Measurements from ENCODE around the gene MYF5. TPM values are rescaled to one million over a fixed set of nuclear protein-coding genes. Genes with fewer than 3 reads are reported as not detected.
A peak's percentile ranks its signal among the peaks of the same experiment; 100 is the strongest.
"Not testable (repeated sequence)": the region's sequence is repeated elsewhere in the genome, so short reads cannot be mapped to it uniquely, and the experiment has no call there.

The MYF5 gene
- polyA plus RNA-seq (2013, experiment 1 of 2): not detected
- polyA plus RNA-seq (2013, experiment 2 of 2): not detected

DNA sequence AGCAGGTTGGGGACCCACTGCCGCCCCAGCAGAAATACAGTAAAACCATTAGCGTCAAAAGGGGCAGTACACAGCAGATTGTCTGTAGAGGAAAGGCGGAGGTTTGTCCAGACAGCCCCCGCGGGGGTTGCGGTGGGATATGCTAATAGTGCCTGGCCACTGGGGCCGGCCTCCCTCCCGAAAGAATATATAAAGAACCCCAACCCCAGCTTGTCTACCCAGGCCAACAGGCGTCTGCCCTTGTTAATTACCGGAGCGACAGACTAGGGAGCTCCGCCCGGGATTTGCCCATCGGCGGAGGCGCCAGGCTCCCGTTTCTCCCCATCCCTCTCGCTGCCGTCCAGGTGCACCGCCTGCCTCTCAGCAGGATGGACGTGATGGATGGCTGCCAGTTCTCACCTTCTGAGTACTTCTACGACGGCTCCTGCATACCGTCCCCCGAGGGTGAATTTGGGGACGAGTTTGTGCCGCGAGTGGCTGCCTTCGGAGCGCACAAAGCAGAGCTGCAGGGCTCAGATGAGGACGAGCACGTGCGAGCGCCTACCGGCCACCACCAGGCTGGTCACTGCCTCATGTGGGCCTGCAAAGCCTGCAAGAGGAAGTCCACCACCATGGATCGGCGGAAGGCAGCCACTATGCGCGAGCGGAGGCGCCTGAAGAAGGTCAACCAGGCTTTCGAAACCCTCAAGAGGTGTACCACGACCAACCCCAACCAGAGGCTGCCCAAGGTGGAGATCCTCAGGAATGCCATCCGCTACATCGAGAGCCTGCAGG, at the start of gene MYF5:
MYF5 (plus strand) TSS at position 217 of the 774 bp plus-strand sequence; CDS start at position 369, 152 bp downstream.
- no peak within 1 kb of the TSS for H3K4me3 ChIP-seq (ENCODE audit: low read length)
- H3K9ac ChIP-seq (ENCODE audit: low read depth, low read length): no peak within 1 kb of the TSS
- peaks cover 65% of the 10 kb centered on the region for H3K27me3 ChIP-seq (ENCODE audit: insufficient read depth, low read length)
- 94% methylated on average over 45 of the region's 45 CpGs for WGBS
- no peak within 1 kb of the TSS for H3K27ac ChIP-seq (ENCODE audit: low read depth, low read length)
- no peaks in the 10 kb centered on the region for H3K36me3 ChIP-seq (ENCODE audit: insufficient read depth, low read length)
- H3K9me3 ChIP-seq (ENCODE audit: insufficient read depth, low read depth, low read length): no peaks in the 10 kb centered on the region
- peaks cover 36% of the 10 kb centered on the region for H3K4me1 ChIP-seq (ENCODE audit: insufficient read depth, low read length)

DNA sequence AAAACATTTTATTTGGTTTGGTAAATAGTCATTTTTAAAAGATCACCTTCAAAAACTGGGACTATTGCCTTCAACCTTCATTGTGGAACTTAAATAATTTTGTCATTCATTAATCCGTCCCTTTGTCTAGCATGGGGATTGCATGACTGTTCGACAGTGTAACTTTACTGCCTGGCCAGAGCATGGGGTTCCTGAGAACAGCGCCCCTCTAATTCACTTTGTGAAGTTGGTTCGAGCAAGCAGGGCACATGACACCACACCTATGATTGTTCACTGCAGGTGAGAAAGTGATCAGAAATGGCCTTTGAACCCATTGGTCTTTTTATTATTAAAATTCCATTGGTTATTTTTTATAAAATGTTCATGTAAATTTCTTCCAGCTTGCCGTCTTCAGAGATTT, 46.5 kb upstream of the MYF5 start:
- Histone ChIP-seq H3K27me3 (ENCODE audit: insufficient read depth, low read length) (no peaks in the 10 kb centered on the region), H3K27ac (ENCODE audit: low read depth, low read length) (no peak overlapping the region)
- 83% methylated on average over 5 of the region's 5 CpGs for WGBS

DNA sequence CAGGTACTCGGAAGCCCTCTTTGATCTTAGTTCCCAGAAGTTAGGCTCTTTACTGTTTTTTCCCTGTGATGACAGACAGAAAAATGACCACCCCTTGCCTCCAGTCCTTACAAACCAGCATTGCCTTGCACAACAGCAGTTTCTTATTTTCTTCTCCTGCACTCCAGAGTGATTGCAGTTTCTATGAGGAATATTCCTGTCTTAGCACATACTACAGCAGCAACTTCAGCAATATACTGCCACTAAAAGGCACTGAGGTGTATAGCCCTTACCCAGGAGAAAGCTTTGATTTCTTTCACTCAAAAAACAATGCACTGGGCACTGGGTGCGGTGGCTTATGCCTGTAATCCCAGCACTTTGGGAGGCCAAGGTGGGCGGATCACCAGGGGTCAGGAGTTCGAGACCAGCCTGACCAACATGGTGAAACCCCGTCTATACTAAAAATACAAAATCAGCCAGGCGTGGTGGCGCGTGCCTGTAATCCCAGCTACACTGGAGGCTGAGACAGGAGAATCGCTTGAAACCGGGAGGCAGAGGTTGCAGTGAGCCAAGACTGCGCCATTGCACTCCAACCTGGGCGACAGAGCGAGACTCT, 40.6 kb upstream of the MYF5 start:
- not testable (repeated sequence) for H3K9ac ChIP-seq (ENCODE audit: low read depth, low read length); H3K4me1 ChIP-seq (ENCODE audit: insufficient read depth, low read length); H3K27ac ChIP-seq (ENCODE audit: low read depth, low read length); H3K4me3 ChIP-seq (ENCODE audit: low read length); H3K27me3 ChIP-seq (ENCODE audit: insufficient read depth, low read length); H3K36me3 ChIP-seq (ENCODE audit: insufficient read depth, low read length); H3K9me3 ChIP-seq (ENCODE audit: insufficient read depth, low read depth, low read length)
- 94% methylated on average over 13 of the region's 13 CpGs for WGBS

More for the DNA sequence above, 46.5 kb upstream of the MYF5 start:
- H3K4me3 ChIP-seq (ENCODE audit: low read length): no peak overlapping the region
- H3K9ac ChIP-seq (ENCODE audit: low read depth, low read length): no peak overlapping the region
- no peaks in the 10 kb centered on the region for H3K9me3 ChIP-seq (ENCODE audit: insufficient read depth, low read depth, low read length)
- no peaks in the 10 kb centered on the region for H3K4me1 ChIP-seq (ENCODE audit: insufficient read depth, low read length)
- no peaks in the 10 kb centered on the region for H3K36me3 ChIP-seq (ENCODE audit: insufficient read depth, low read length)

DNA sequence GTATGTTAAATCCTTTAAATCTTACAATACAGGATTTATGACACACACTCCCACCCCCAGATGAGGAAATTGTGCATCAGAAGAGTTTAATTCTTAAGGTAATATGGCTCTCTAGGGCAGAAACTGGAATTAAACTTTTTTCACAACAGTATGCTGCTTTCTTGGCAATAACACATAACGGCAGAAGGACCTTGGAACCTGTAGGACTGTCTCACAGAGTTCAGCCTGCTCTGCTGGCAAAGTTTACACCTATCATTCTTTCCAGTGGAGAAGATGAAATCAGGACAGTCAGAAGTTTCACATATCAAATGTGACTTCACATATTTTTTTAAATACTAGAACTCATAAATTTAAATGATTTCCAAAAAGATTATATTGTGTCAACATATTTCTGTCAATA, 39.9 kb upstream of the MYF5 start:
- Histone ChIP-seq H3K4me1 (ENCODE audit: insufficient read depth, low read length) (peaks cover 4% of the 10 kb centered on the region), H3K4me3 (ENCODE audit: low read length) (no peak overlapping the region), H3K36me3 (ENCODE audit: insufficient read depth, low read length) (no peaks in the 10 kb centered on the region), H3K9ac (ENCODE audit: low read depth, low read length) (no peak overlapping the region), H3K27ac (ENCODE audit: low read depth, low read length) (no peak overlapping the region), H3K9me3 (ENCODE audit: insufficient read depth, low read depth, low read length) (no peaks in the 10 kb centered on the region), H3K27me3 (ENCODE audit: insufficient read depth, low read length) (no peaks in the 10 kb centered on the region)
- 98% methylated on average over 1 of the region's 1 CpG for WGBS

DNA sequence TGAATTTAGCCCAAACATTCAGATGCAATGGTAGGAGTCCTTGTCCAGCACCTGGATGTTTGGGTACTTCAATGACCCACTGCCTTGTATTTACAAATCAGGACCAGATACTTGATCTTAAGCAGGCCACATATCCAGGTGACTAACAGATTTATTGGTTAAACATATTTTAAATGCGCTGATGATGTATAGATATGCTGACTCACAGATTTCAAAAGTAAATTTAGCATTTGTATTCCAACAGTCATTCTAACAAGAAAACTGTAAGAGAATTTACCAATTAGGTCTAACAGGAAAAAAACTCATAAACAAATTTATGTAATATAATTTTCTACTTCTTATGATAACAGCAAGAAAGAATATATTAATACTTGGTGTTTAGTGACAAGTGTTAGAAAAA, 38.7 kb upstream of the MYF5 start:
- Histone ChIP-seq H3K27ac (ENCODE audit: low read depth, low read length) (no peak overlapping the region), H3K9ac (ENCODE audit: low read depth, low read length) (no peak overlapping the region), H3K4me1 (ENCODE audit: insufficient read depth, low read length) (peaks cover 5% of the 10 kb centered on the region), H3K27me3 (ENCODE audit: insufficient read depth, low read length) (no peaks in the 10 kb centered on the region), H3K36me3 (ENCODE audit: insufficient read depth, low read length) (no peaks in the 10 kb centered on the region), H3K4me3 (ENCODE audit: low read length) (no peak overlapping the region), H3K9me3 (ENCODE audit: insufficient read depth, low read depth, low read length) (no peaks in the 10 kb centered on the region)
- no CpG with 5 or more reads among the region's 1 CpG for WGBS

DNA sequence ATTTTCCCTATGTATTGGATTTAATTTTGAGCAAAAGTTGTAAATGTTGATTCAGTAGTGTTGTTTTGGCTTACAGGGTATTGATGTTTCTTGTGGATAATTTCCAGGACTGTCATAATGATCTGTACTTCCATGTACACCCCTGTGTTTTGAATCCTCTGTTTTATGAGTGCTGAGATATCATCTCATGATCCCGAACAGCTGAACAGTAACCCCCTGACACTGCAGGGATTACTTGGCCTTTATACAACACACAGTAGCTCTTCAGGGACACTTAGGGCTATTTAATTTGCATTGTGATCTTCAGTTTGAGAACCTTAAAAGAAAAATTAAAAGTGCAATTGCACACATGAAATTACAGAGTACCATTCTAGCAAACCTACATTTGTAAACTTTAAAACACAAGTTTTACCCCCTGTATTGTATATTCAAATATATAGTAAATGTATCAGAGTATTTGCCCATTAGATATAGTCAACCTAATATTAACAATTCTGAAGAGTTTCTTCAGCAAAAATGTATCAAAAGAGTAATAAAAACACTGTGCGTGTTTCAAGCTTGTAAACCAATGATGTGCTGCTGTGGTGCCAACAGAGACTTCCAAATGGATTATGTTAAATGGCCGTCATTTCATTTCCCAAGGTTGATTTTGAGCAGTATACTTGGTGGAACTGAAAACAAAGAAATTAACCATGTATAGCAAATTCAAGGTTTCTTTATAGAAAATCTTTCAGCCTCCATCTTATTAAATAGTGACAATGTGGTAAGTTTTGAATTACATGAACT, 37.2 kb upstream of the MYF5 start:
- no peaks in the 10 kb centered on the region for H3K27me3 ChIP-seq (ENCODE audit: insufficient read depth, low read length)

DNA sequence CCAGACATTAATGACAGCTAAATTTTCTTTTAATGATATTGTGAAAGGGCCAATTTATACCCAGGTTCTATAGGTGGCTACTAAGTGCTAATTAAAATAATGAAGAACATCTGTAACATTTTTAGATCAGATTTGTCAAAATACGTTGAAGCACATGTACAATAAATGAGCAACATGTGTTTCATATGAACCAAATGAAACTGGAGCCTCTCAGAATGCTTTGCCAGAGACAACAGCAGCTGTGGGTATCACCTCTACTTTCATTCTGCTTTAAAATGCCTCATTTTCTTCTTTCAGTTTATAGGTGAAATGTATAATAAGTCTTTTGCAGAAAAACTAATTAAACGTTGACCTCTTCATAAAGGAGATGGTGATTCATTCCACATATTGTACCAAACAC, 35.4 kb upstream of the MYF5 start:
- H3K27me3 ChIP-seq (ENCODE audit: insufficient read depth, low read length): no peaks in the 10 kb centered on the region
- H3K9ac ChIP-seq (ENCODE audit: low read depth, low read length): no peak overlapping the region
- no peaks in the 10 kb centered on the region for H3K36me3 ChIP-seq (ENCODE audit: insufficient read depth, low read length)
- no peak overlapping the region for H3K4me3 ChIP-seq (ENCODE audit: low read length)
- WGBS: 100% methylated on average over 1 of the region's 2 CpGs
- H3K9me3 ChIP-seq (ENCODE audit: insufficient read depth, low read depth, low read length): no peaks in the 10 kb centered on the region
- no peak overlapping the region for H3K27ac ChIP-seq (ENCODE audit: low read depth, low read length)
- peaks cover 24% of the 10 kb centered on the region for H3K4me1 ChIP-seq (ENCODE audit: insufficient read depth, low read length)

More for the DNA sequence above, 37.2 kb upstream of the MYF5 start:
- Histone ChIP-seq H3K4me3 (ENCODE audit: low read length) (no peak overlapping the region), H3K27ac (ENCODE audit: low read depth, low read length) (no peak overlapping the region), H3K4me1 (ENCODE audit: insufficient read depth, low read length) (peaks cover 17% of the 10 kb centered on the region), H3K9me3 (ENCODE audit: insufficient read depth, low read depth, low read length) (no peaks in the 10 kb centered on the region), H3K36me3 (ENCODE audit: insufficient read depth, low read length) (no peaks in the 10 kb centered on the region), H3K9ac (ENCODE audit: low read depth, low read length) (no peak overlapping the region)
- 96% methylated on average over 3 of the region's 3 CpGs for WGBS

DNA sequence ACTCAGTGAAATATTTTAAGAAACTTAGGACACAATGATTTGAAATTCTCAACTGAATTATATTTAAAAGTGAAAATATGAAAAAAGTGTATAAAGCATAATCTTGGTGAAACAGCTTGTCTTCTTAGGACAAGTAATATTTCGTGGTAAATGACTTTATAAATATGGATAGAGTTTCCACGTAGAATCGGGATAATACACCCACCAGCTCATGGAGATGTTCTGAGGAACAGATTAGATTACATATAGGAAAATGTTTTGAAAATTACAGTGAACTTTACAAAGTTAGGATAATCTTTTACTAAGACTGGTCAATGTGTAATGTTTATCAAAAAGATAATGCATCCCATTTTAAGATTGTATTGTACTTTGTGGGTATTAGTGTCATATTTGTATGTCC, 34.9 kb upstream of the MYF5 start:
- Histone ChIP-seq H3K36me3 (ENCODE audit: insufficient read depth, low read length) (no peaks in the 10 kb centered on the region), H3K27ac (ENCODE audit: low read depth, low read length) (no peak overlapping the region), H3K4me1 (ENCODE audit: insufficient read depth, low read length) (peaks cover 24% of the 10 kb centered on the region), H3K27me3 (ENCODE audit: insufficient read depth, low read length) (no peaks in the 10 kb centered on the region), H3K9ac (ENCODE audit: low read depth, low read length) (no peak overlapping the region), H3K9me3 (ENCODE audit: insufficient read depth, low read depth, low read length) (no peaks in the 10 kb centered on the region), H3K4me3 (ENCODE audit: low read length) (no peak overlapping the region)
- 96% methylated on average over 3 of the region's 3 CpGs for WGBS

DNA sequence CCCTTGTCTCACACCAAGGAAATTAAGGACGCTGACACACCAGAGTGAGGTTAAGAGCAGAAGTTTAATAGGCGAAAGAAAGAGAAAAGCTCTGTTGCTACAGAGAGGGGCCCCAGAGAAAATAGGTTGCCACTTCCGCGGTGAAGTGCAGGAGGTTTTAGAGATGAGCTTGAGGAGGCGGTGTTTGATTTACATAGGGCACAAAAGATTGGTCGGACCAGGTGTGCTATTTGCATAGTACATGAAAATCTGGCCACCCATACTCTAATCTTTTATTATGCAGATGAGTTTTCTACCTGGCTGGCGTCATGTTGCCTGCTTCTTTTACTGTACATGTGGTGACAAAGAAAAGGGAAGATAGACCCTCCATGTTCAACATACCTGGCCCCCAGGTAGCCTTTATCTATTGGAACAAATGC, 32.6 kb upstream of the MYF5 start:
- H3K9me3 ChIP-seq (ENCODE audit: insufficient read depth, low read depth, low read length): no peaks in the 10 kb centered on the region
- H3K4me1 ChIP-seq (ENCODE audit: insufficient read depth, low read length): peaks cover 24% of the 10 kb centered on the region
- H3K36me3 ChIP-seq (ENCODE audit: insufficient read depth, low read length): no peaks in the 10 kb centered on the region
- WGBS: 20% methylated on average over 7 of the region's 7 CpGs
- H3K27ac ChIP-seq (ENCODE audit: low read depth, low read length): peak overlapping the region; percentile 90
- H3K4me3 ChIP-seq (ENCODE audit: low read length): peak overlapping the region; percentile 35
- no peaks in the 10 kb centered on the region for H3K27me3 ChIP-seq (ENCODE audit: insufficient read depth, low read length)
- H3K9ac ChIP-seq (ENCODE audit: low read depth, low read length): peak overlapping the region; percentile 64

DNA sequence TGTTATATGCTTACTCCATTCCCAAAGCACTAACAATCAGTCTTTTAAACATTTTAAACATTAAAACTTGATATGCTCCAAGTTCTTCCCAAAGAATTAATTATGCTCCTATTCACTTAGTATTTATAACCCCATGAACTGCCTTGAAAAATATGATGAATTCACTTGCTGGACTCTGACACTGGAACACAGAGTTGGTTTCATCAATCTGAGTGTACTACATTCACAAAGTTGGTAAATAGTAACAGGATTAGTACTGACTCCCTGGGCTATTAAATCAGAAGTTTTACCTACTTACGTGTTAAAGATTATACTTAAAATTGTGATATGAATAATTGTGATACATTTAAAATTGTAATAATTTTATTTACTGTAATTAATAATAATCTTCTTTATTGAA, 26.6 kb upstream of the MYF5 start:
- H3K36me3 ChIP-seq (ENCODE audit: insufficient read depth, low read length): no peaks in the 10 kb centered on the region
- H3K27ac ChIP-seq (ENCODE audit: low read depth, low read length): no peak overlapping the region
- no CpG with 5 or more reads among the region's 1 CpG for WGBS

DNA sequence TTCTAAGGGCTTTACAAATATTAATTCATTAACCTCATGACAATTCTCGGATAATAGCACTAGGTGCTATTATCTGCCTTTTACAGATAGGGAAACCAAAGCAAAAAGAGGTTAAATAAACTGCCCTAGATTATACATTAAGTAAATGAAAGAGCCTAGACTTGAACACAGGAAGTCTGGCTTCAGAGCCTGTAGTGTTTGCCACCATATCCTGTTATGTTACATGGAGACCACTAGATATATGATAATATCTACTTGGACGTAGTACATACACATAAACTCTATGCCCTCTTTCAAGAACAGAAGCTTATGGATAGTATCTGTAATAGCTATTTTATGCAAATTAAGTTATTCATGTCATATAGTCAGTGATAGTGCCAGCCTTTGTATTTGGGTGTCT, 26.2 kb upstream of the MYF5 start:
- no peaks in the 10 kb centered on the region for H3K36me3 ChIP-seq (ENCODE audit: insufficient read depth, low read length)
- H3K27me3 ChIP-seq (ENCODE audit: insufficient read depth, low read length): no peaks in the 10 kb centered on the region
- H3K4me1 ChIP-seq (ENCODE audit: insufficient read depth, low read length): peaks cover 2% of the 10 kb centered on the region; the same call in 1 of the 2 replicates
- H3K9ac ChIP-seq (ENCODE audit: low read depth, low read length): no peak overlapping the region
- H3K9me3 ChIP-seq (ENCODE audit: insufficient read depth, low read depth, low read length): no peaks in the 10 kb centered on the region
- no peak overlapping the region for H3K27ac ChIP-seq (ENCODE audit: low read depth, low read length)
- WGBS: 86% methylated on average over 1 of the region's 2 CpGs
- H3K4me3 ChIP-seq (ENCODE audit: low read length): no peak overlapping the region

More for the DNA sequence above, 26.6 kb upstream of the MYF5 start:
- Histone ChIP-seq H3K4me3 (ENCODE audit: low read length) (no peak overlapping the region), H3K4me1 (ENCODE audit: insufficient read depth, low read length) (peaks cover 6% of the 10 kb centered on the region; the same call in 1 of the 2 replicates), H3K9ac (ENCODE audit: low read depth, low read length) (no peak overlapping the region), H3K27me3 (ENCODE audit: insufficient read depth, low read length) (no peaks in the 10 kb centered on the region), H3K9me3 (ENCODE audit: insufficient read depth, low read depth, low read length) (no peaks in the 10 kb centered on the region)
